Epithelial cell of esophagus (primary cell): ENCODE data around the gene SFXN2.
A peak's percentile ranks its signal among the peaks of the same experiment; 100 is the strongest.

Experiments
- DNase-seq: peaks from one replicate; pipeline ENCODE4 v3.0.0; 2010; ENCODE audit warnings: low read depth
- H3K4me3 ChIP-seq: 2 replicates; pipeline ENCODE4 v1.5.1; 2011; ENCODE audit warnings: mild to moderate bottlenecking, low read length, control low read depth
- TF ChIP-seq, protein P1 (sequence below): IDR thresholded peaks from 2 replicates; pipeline ENCODE4 v1.5.1; 2011; ENCODE audit warnings: low read depth, mild to moderate bottlenecking, low read length, control low read depth, inconsistent platforms; ENCODE audit not compliant: insufficient read depth; ENCODE audit errors: missing control alignments

The SFXN2 gene

DNA sequence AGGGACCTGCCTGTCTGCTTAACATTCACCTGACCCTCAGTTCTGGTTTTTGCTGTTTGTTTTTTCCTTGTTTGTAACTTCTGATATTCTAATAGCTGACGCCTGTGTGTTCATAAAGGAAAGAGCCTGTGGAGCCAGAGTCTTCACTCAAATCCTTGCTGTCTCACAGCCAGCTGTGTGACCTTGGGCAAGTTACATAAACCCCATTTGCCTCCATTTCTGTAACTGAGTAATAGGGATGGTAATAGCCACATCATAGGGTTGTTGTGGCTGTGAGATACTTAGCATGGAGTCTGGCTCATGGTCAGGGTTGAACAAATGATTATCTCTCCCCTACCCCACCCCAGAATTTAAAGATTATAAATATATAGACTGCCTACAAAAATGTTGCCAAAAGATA is 56.4 kb downstream of the SFXN2 start:
- no peak overlapping the region for H3K4me3 ChIP-seq
- DNase-seq, result peak; percentile 58
- TF ChIP-seq, protein P1, sequence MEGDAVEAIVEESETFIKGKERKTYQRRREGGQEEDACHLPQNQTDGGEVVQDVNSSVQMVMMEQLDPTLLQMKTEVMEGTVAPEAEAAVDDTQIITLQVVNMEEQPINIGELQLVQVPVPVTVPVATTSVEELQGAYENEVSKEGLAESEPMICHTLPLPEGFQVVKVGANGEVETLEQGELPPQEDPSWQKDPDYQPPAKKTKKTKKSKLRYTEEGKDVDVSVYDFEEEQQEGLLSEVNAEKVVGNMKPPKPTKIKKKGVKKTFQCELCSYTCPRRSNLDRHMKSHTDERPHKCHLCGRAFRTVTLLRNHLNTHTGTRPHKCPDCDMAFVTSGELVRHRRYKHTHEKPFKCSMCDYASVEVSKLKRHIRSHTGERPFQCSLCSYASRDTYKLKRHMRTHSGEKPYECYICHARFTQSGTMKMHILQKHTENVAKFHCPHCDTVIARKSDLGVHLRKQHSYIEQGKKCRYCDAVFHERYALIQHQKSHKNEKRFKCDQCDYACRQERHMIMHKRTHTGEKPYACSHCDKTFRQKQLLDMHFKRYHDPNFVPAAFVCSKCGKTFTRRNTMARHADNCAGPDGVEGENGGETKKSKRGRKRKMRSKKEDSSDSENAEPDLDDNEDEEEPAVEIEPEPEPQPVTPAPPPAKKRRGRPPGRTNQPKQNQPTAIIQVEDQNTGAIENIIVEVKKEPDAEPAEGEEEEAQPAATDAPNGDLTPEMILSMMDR, result no peak

- DNase-seq, result no peak
- no peak overlapping the region for H3K4me3 ChIP-seq
- TF ChIP-seq, protein P1, result no peak
These were observed 58.9 kb downstream of the SFXN2 start for GRCh38 chr10:102773320-102773719.

DNA sequence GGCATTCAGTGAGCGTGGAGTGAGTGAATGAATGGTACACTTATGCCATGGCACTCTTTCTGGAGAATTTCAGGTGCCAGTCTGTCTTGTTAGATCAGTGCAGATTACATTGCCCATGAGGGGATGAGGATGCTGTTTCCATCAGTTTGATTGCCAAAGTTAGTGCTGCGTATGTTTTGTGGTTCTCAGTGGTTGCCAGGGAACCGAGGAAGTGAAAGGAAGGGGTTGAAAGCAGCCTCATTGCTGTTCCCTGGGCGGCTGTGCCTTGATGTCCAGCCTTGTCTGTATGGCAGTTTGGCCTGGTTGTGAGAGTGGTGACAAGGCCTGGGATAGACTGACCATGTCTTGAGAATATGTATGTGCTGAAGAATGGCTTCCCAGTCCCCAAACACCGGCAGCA is 59.5 kb downstream of the SFXN2 start:
- H3K4me3 ChIP-seq, result no peak overlapping the region
- TF ChIP-seq, protein P1, result no peak
- DNase-seq, result no peak

DNA sequence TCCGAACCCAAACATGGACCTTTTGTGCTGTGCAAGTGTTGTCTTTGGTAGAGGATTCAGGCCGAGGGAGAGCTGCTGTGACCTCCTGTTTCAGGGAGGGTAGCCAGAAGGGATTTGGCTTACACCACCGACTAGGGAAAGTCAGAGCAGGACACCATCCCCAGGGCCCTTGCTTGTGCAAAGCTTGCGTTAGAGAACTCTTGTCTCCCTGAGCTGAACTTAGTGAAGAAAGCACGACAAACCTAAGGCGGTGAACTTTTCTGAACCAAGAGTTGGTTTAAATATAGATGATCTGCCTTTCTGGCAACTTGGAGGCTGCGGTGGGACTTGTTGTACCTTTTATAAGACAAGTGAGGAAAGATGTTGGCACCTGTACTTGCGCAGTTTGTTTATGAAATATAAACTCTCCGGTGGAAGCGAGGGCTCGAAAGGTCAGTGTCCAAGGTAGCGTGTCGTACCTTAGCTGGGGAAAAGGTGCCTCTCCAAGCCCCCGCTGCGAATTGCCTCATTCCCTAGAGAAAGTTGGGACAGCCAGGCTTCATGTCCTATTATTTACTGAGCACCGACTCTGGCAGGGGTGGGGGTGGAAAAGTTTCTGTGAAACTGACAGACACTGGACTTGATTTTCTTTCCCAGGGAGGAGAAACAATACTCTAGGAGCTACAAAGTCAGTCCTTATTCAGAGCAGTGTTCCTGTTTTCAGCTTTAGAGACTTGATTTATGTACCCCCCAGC is 60.9 kb downstream of the SFXN2 start:
- DNase-seq, result no peak
- no peak overlapping the region for H3K4me3 ChIP-seq
- TF ChIP-seq, protein P1, result no peak

GRCh38 chr10:102775935-102776669 is 61.7 kb downstream of the SFXN2 start:
- TF ChIP-seq, protein P1, result no peak
- peak overlapping the region; percentile 26 for H3K4me3 ChIP-seq
- DNase-seq, result peak; percentile 65

DNA sequence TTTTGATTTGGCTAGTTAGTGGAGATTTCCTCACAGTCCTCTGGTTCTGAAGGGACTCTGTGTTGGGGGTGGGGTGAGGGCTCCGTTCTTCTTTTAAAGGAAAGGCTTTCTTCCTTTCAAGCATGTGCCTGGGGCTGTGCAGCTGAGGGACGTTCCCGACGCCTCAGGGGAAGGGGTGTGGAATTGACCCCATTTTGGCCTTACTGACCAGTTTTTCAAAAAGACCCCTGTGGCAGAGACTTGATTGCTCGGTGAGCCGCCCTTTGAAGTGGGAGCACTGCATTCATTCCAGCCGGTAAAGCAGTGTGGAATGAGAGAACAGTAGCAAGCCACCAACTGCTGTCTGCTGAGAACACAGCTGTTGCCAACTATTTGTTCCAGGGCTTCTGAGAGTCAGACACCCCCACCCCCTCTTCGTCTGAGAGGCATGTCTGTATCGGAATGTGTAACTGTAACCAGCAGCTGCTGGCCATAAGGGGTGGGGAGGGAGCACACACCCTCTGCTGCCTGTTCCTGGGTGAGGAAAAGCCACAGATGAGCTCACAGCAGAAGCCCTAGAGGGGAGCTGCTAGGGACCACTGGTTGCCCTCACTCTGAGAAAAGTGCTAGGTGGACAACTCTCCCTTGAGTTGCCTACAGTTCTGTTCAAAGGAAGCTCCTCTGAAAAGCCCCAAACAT is 62.5 kb downstream of the SFXN2 start:
- DNase-seq, result peak; percentile 94
- peak overlapping the region; percentile 26 for H3K4me3 ChIP-seq
- TF ChIP-seq, protein P1, result no peak
